Activated naive CD4-positive, alpha-beta T cell treated with Interleukin-2 at 50 U/mL for 16 hours (primary cell): ENCODE data around the gene SNX1.

Source experiments
- DNase-seq: peaks from one replicate; pipeline ENCODE4 v3.0.0-alpha.2; 2020

Gene SNX1

DNA sequence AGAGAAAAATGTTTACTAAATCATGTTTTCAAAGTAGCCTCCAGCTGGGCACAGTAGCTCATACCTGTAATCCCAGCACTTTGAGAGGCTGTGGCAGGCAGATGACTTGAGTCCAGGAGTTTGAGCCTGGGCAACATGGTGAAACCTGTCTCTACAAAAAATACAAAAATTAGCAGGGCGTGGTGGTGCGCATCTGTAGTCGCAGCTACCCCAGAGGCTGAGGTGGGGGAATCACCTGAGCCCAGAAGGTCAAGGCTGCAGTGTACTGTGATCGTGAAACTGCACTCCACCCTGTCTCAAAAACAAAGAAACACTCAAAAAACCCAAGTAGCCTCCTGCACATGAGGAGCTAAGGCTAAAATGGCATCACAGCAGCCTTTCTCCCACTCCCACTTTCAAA, 68.7 kb downstream of the SNX1 start:
- no peak for DNase-seq

DNA sequence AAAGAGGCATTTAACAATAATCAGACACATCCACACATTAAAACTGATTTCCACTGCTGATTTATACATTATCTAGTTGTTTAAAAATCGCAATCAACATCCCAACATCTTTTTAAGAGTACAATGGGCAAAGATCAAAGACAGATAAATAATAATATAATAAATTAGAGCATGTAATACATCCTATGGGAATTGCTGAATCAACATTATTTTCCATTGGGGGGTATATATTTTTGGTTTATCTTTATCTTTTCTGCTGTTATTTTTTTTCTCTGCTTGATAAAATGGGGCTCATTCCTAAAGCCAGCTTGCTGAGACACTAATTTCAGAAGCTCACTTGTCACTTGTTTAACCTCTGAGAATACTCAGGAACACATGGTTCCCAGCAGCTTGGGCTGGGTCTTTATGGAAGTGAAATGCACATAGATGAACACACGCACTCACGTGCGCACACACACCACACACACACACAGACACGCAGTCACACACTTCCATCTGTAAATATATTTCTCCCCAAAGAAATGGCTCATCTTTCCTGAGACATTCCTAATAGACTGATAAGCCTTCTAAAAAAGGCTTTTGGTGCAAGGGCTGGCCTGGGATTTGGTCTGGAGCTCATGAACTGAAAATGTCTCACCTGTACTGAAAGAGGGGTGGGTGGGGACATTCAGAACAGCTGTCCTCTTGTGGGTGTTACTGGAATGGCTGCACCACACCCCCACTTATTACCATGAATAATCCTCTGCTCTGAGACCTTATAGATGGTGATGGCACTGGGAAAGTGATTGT, 70.5 kb downstream of the SNX1 start:
- DNase-seq: no peak

DNA sequence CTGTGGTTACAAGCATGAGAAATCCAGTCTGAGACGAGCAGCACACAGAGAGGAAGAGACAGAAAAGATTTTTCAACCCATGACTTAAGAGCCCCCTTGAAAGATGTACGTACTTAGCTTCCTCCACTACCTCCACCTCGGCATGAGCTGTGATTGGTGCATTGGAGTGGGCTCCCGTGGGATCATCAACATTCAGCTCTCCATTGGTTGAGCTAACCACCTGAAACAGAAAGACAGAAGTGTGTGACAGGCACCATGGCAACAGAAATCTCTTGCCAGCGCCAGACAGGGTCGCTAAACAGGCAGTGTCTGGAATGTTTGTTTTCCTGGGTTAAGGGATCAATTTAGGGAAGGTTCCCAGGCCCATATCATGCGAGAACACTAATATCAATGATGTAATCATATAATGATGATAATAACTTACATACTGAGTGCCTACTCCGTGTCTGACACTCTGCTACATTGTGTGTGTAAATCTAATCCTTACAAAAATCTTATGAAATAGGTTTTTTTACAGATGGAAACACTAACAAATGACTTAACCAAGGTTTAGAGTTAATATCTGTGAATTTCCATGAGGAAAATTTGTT, 84.5 kb downstream of the SNX1 start:
- no peak for DNase-seq

DNA sequence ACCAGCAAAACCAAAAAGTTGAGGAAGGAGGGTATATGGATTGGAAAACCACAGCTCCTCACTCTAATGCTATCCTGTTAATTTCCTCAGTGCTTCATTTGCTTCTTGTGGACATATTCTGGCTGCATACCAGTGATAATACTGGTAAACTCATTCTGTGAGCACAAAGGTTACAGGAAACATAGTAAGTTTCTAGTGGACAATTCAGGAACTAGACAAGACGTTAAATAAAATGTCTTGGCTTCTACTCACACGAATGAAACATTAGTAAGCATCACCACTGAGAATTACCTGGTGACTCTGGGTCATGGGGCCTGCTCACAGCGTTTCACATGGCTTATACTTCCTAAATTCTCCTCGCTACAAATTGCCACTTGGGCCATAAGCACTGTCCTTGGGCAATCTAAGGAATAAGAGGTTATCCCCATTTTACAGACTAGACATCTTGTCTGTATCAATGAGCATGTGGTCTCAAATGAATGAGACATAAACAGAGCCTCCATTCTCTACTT, 87.1 kb downstream of the SNX1 start:
- DNase-seq: no peak

GRCh38 chr15:64185146-64185911, 89.5 kb downstream of the SNX1 start:
- no peak for DNase-seq

GRCh38 chr15:64187396-64188191, 91.8 kb downstream of the SNX1 start:
- DNase-seq: no peak
